Right lung (tissue), 5 donors: ENCODE results near the gene HIVEP2. TPM values are rescaled to one million over a fixed set of nuclear protein-coding genes. Genes with fewer than 3 reads are reported as not detected.

Experiments
- DNase-seq, 2 donors: peaks; one replicate each; pipeline ENCODE4 v3.0.0-alpha.2; 2013
- polyA plus RNA-seq, 5 donors: library from polyadenylated mRNA; unstranded; fragments of 120-200 nt; gene quantifications; one replicate each; pipeline versions ENCODE4 v1.2.1 to v1.2.3, GENCODE V29; 2013; ENCODE audit warnings: inconsistent platforms in 1 of 5, low replicate concordance in 1 of 5; ENCODE audit not compliant: insufficient read length in 5 of 5, insufficient read depth in 1 of 5

HIVEP2 gene
- polyA plus RNA-seq, 5 donors: 8.4 to 14.1 (median 12.1) TPM

GRCh38 chr6:142821164-142821716 is 123.7 kb downstream of the HIVEP2 start:
- no peak for DNase-seq

GRCh38 chr6:142820338-142821051 is 124.5 kb downstream of the HIVEP2 start:
- no peak for DNase-seq

- no peak for DNase-seq
Observed at GRCh38 chr6:142819603-142820337, 125.2 kb downstream of the HIVEP2 start.

- DNase-seq: no peak
Observed at GRCh38 chr6:142816486-142816885, 128.5 kb downstream of the HIVEP2 start.

- no peak for DNase-seq
Observed at GRCh38 chr6:142816031-142816430, 128.9 kb downstream of the HIVEP2 start.

GRCh38 chr6:142811923-142812322 is 133.1 kb downstream of the HIVEP2 start:
- no peak for DNase-seq

GRCh38 chr6:142810952-142811514 is 133.9 kb downstream of the HIVEP2 start:
- DNase-seq: peak in 1 of 2 donors; percentile 48

GRCh38 chr6:142809947-142810346 is 135.0 kb downstream of the HIVEP2 start:
- DNase-seq: no peak

GRCh38 chr6:142808405-142809061 is 136.4 kb downstream of the HIVEP2 start:
- no peak for DNase-seq

GRCh38 chr6:142805042-142805441 is 139.9 kb downstream of the HIVEP2 start:
- no peak for DNase-seq

GRCh38 chr6:142804490-142804889 is 140.5 kb downstream of the HIVEP2 start:
- DNase-seq: no peak

GRCh38 chr6:142803495-142804058 is 141.4 kb downstream of the HIVEP2 start:
- no peak for DNase-seq

- DNase-seq: no peak
Observed at GRCh38 chr6:142803032-142803431, 141.9 kb downstream of the HIVEP2 start.

- DNase-seq: no peak
Observed at GRCh38 chr6:142802124-142802523, 142.9 kb downstream of the HIVEP2 start.

- no peak for DNase-seq
Observed at GRCh38 chr6:142800240-142800639, 144.7 kb downstream of the HIVEP2 start.

GRCh38 chr6:142799639-142800038 is 145.3 kb downstream of the HIVEP2 start:
- no peak for DNase-seq

GRCh38 chr6:142797159-142797558 is 147.8 kb downstream of the HIVEP2 start:
- DNase-seq: no peak

GRCh38 chr6:142796571-142796970 is 148.4 kb downstream of the HIVEP2 start:
- no peak for DNase-seq

- DNase-seq: no peak
Observed at GRCh38 chr6:142796024-142796423, 149.0 kb downstream of the HIVEP2 start.

GRCh38 chr6:142794424-142794823 is 150.6 kb downstream of the HIVEP2 start:
- no peak for DNase-seq

- DNase-seq: no peak
Observed at GRCh38 chr6:142790257-142790656, 154.7 kb downstream of the HIVEP2 start.

GRCh38 chr6:142787422-142787821 is 157.6 kb downstream of the HIVEP2 start:
- DNase-seq: no peak
